Loucy (cell line): ENCODE data around the gene SYNM.

Experiments used
- CTCF ChIP-seq: fragments of 200-600 bp; sonication (generic); conservative IDR thresholded peaks from 2 replicates; pipeline ENCODE4 v1.5.1; 2014; ENCODE audit warnings: mild to moderate bottlenecking, antibody characterized with exemption, low read length
- EZH2phosphoT487 ChIP-seq: fragments of 200-600 bp; IDR thresholded peaks from 2 replicates; pipeline ENCODE4 v1.6.1; 2018; ENCODE audit warnings: antibody characterized with exemption, mild to moderate bottlenecking, moderate library complexity, borderline replicate concordance

GRCh38 chr15:99123713-99124451 lies 19.0 kb downstream of the SYNM start:
- TF ChIP-seq CTCF (no peak), EZH2phosphoT487 (no peak)
